MCF 10A (cell line): ENCODE results near the gene NFU1. TPM values are rescaled to one million over a fixed set of nuclear protein-coding genes. Genes with fewer than 3 reads are reported as not detected.

Experiments
- BruUV-seq: library from RNA; stranded (reverse); fragments of 400-500 nt; replicated peaks from 2 replicates; lab custom pipeline; 2021; lab: Mats Ljungman, UMichigan
- CTCF ChIA-PET: fragments of 300-600 bp; sonication (Branson Sonifier 250); formaldehyde crosslinking; extraction: SDS; loops from one replicate; lab custom pipeline; 2021; ENCODE audit warnings: antibody characterized with exemption, inconsistent platforms; lab: Yijun Ruan, JAX
- POLR2A ChIA-PET: fragments of 300-600, 350-650 bp; sonication (Branson Sonifier 250); formaldehyde crosslinking; extraction: SDS; loops from one replicate; lab custom pipeline; 2020; ENCODE audit warnings: antibody characterized with exemption, inconsistent platforms; lab: Yijun Ruan, JAX
- DNase-seq: peaks from one replicate; pipeline ENCODE4 v3.0.0-alpha.2; 2018; ENCODE audit not compliant: unreplicated experiment
- H3K27ac Mint-ChIP-seq: one replicate; pipeline ENCODE4 v1.8.0; 2022; ENCODE audit warnings: mild to moderate bottlenecking, low read depth, mixed read lengths; ENCODE audit not compliant: unreplicated experiment
- H3K27me3 Mint-ChIP-seq: one replicate; pipeline ENCODE4 v1.8.0; 2022; ENCODE audit warnings: mixed read lengths; ENCODE audit not compliant: insufficient read depth, unreplicated experiment
- H3K36me3 Mint-ChIP-seq: one replicate; pipeline ENCODE4 v1.8.0; 2022; ENCODE audit warnings: mild to moderate bottlenecking, moderate library complexity, mixed read lengths; ENCODE audit not compliant: insufficient read depth, unreplicated experiment
- H3K4me1 Mint-ChIP-seq: one replicate; pipeline ENCODE4 v1.8.0; 2022; ENCODE audit warnings: mixed read lengths; ENCODE audit not compliant: insufficient read depth, unreplicated experiment
- H3K4me3 Mint-ChIP-seq: one replicate; pipeline ENCODE4 v1.8.0; 2022; ENCODE audit warnings: mild to moderate bottlenecking, moderate library complexity, mixed read lengths; ENCODE audit not compliant: unreplicated experiment
- H3K9me3 Mint-ChIP-seq: one replicate; pipeline ENCODE4 v1.8.0; 2022; ENCODE audit warnings: mixed read lengths; ENCODE audit not compliant: unreplicated experiment
- CTCF ChIP-seq: fragments of 200-600 bp; IDR thresholded peaks from one replicate; pipeline ENCODE4 v1.8.0; 2022; ENCODE audit warnings: antibody characterized with exemption, mild to moderate bottlenecking; ENCODE audit not compliant: unreplicated experiment
- intact Hi-C: fragments of 100-400 bp; cut with micrococcal nuclease; formaldehyde crosslinking; loops from 2 replicates; pipeline ENCODE4 v1.14.1; 2022
- total RNA-seq: library from RNA; stranded (reverse); gene quantifications from 2 replicates; pipeline ENCODE4 v1.2.3, GENCODE V29; 2022

The NFU1 gene
- total RNA-seq, 1 experiment from 2014 or later = 32.3 TPM

- ChIA-PET CTCF (no interaction called here), POLR2A (no interaction called here)
- no peaks in the 10 kb centered on the region for H3K27me3 Mint-ChIP-seq
- H3K9me3 Mint-ChIP-seq = no peaks in the 10 kb centered on the region
- DNase-seq = no peak
- no peak for TF ChIP-seq CTCF
- H3K36me3 Mint-ChIP-seq = peaks cover 70% of the 10 kb centered on the region
- peaks cover 16% of the 10 kb centered on the region for H3K4me1 Mint-ChIP-seq
- H3K4me3 Mint-ChIP-seq = no peak overlapping the region
- BruUV-seq = no TSS peak
- no peak overlapping the region for H3K27ac Mint-ChIP-seq
- intact Hi-C loops = no loop called here
Measured at GRCh38 chr2:69372767-69373166, 64.5 kb downstream of the NFU1 start.

GRCh38 chr2:69369802-69370201, 67.4 kb downstream of the NFU1 start:
- TF ChIP-seq CTCF = no peak
- no peak overlapping the region for H3K4me3 Mint-ChIP-seq
- ChIA-PET POLR2A (no interaction called here), CTCF (interaction anchor here (0.6 kb wide), 1 partner anchor 65 kb away, joined by 4 read pairs; no protein-coding TSS in a partner anchor)
- no peak overlapping the region for H3K27ac Mint-ChIP-seq
- H3K36me3 Mint-ChIP-seq = peaks cover 83% of the 10 kb centered on the region
- no peak for DNase-seq
- peaks cover 10% of the 10 kb centered on the region for H3K4me1 Mint-ChIP-seq
- H3K27me3 Mint-ChIP-seq = no peaks in the 10 kb centered on the region
- BruUV-seq = no TSS peak
- no peaks in the 10 kb centered on the region for H3K9me3 Mint-ChIP-seq
- intact Hi-C loops = no loop called here

- Mint-ChIP-seq H3K4me1 (peaks cover 10% of the 10 kb centered on the region), H3K27ac (no peak overlapping the region), H3K36me3 (peaks cover 95% of the 10 kb centered on the region), H3K9me3 (no peaks in the 10 kb centered on the region), H3K27me3 (no peaks in the 10 kb centered on the region), H3K4me3 (no peak overlapping the region)
- intact Hi-C loops = no loop called here
- no peak for DNase-seq
- POLR2A ChIA-PET = interaction anchor here (0.9 kb wide), 1 partner anchor 18 kb away, joined by 5 read pairs; the partner anchor contains the start of gene GFPT1
- no peak for TF ChIP-seq CTCF
- BruUV-seq = no TSS peak
- CTCF ChIA-PET = no interaction called here
Measured at GRCh38 chr2:69368588-69368987, 68.6 kb downstream of the NFU1 start.

GRCh38 chr2:69359371-69359770, 77.9 kb downstream of the NFU1 start:
- BruUV-seq = no TSS peak
- DNase-seq = no peak
- Mint-ChIP-seq H3K9me3 (no peaks in the 10 kb centered on the region), H3K27me3 (no peaks in the 10 kb centered on the region), H3K27ac (no peak overlapping the region), H3K36me3 (peaks cover 90% of the 10 kb centered on the region), H3K4me3 (no peak overlapping the region), H3K4me1 (peaks cover 9% of the 10 kb centered on the region)
- ChIA-PET POLR2A (no interaction called here), CTCF (no interaction called here)
- no peak for TF ChIP-seq CTCF
- intact Hi-C loops = no loop called here
